Neural cell (in vitro differentiated cells): ENCODE results near the gene PRLH.

Experiments
- EZH2 ChIP-seq: fragments of 200-600, 300-800 bp; shearing (Covaris generic), sonication (generic); IDR thresholded peaks from 2 replicates; pipeline ENCODE4 v1.6.1; 2014; ENCODE audit warnings: antibody characterized with exemption, low read length, borderline replicate concordance, mild to moderate bottlenecking; ENCODE audit not compliant: insufficient read depth, poor library complexity, severe bottlenecking
- TF ChIP-seq, protein P1 (sequence below): fragments of 450-650 bp; IDR thresholded peaks from 2 replicates; pipeline ENCODE4 v1.5.1; 2014; ENCODE audit warnings: antibody characterized with exemption, mild to moderate bottlenecking, moderate library complexity; ENCODE audit not compliant: poor library complexity, severe bottlenecking

DNA sequence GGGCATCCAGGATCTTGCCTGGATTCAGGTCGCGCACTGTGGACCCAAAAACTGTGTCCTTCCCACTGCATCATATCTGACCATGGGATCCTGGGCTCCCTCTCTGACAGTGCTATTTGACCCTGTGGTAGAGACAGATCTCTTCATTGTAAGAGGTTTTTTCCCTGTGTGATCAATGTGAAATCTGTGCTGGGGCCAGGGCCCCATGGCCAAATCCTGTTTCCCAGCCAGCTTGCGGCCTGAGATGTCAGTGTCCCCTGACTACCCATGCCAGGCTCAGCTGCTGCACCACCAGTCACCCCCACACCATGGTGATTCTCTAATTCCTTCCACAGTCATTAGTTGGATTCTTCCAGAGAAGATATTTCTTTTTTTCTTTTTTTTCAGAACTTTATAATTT lies 3.5 kb downstream of the PRLH start:
- TF ChIP-seq, protein P1, sequence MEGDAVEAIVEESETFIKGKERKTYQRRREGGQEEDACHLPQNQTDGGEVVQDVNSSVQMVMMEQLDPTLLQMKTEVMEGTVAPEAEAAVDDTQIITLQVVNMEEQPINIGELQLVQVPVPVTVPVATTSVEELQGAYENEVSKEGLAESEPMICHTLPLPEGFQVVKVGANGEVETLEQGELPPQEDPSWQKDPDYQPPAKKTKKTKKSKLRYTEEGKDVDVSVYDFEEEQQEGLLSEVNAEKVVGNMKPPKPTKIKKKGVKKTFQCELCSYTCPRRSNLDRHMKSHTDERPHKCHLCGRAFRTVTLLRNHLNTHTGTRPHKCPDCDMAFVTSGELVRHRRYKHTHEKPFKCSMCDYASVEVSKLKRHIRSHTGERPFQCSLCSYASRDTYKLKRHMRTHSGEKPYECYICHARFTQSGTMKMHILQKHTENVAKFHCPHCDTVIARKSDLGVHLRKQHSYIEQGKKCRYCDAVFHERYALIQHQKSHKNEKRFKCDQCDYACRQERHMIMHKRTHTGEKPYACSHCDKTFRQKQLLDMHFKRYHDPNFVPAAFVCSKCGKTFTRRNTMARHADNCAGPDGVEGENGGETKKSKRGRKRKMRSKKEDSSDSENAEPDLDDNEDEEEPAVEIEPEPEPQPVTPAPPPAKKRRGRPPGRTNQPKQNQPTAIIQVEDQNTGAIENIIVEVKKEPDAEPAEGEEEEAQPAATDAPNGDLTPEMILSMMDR = no peak
- TF ChIP-seq EZH2 = no peak
